K562 (cell line): ENCODE data around the gene PLA2G12B.

Source experiments
- ATF3 ChIP-seq, 2 experiments: fragments of 450-650 bp in 1 of 2; sonication (generic) in 1 of 2; formaldehyde crosslinking in 1 of 2; IDR thresholded peaks in 1 of 2; conservative IDR thresholded peaks in 1 of 2; 2 replicates each; pipeline versions ENCODE4 v1.6.1 to v1.8.1; 2016 to 2023; ENCODE audit warnings: mild to moderate bottlenecking in 2 of 2, moderate library complexity in 2 of 2, inconsistent platforms in 1 of 2, missing genetic modification reagents in 1 of 2
- CBFB ChIP-seq: sonication (generic); formaldehyde crosslinking; IDR thresholded peaks from 2 replicates; pipeline ENCODE4 v1.4.0; 2020; ENCODE audit warnings: mild to moderate bottlenecking, missing genetic modification reagents
- CEBPG ChIP-seq, 3 experiments: fragments of 200-800 bp in 1 of 3; sonication (Bioruptor generic) in 1 of 3; sonication (generic) in 1 of 3; formaldehyde crosslinking in 1 of 3; IDR thresholded peaks in 2 of 3; conservative IDR thresholded peaks in 1 of 3; 2 replicates each; pipeline versions ENCODE4 v1.6.1 to v1.8.0; 2016 to 2022; ENCODE audit warnings: missing compliant biosample characterization in 2 of 3, missing genetic modification characterization in 2 of 3, mild to moderate bottlenecking in 1 of 3, missing genetic modification reagents in 1 of 3
- CTCF ChIP-seq, 3 experiments: IDR thresholded peaks in 2 of 3; conservative IDR thresholded peaks in 1 of 3; 2 replicates each; pipeline ENCODE4 v1.5.1; 2011 to 2012; ENCODE audit warnings: low read length in 3 of 3, mild to moderate bottlenecking in 3 of 3, control low read depth in 2 of 3, improper control_type of control experiment in 1 of 3, inconsistent platforms in 1 of 3, low read depth in 1 of 3, mixed read lengths in 1 of 3, moderate library complexity in 1 of 3; ENCODE audit not compliant: insufficient read depth in 2 of 3
- GABPA ChIP-seq: fragments of 200-800 bp; sonication (Bioruptor generic); conservative IDR thresholded peaks from 2 replicates; pipeline ENCODE4 v1.6.1; 2016; ENCODE audit warnings: low read depth, missing genetic modification characterization, missing compliant biosample characterization
- NFRKB ChIP-seq: fragments of 450-650 bp; IDR thresholded peaks from 2 replicates; pipeline ENCODE4 v1.6.1; 2016; ENCODE audit warnings: low read depth

GRCh38 chr10:72893136-72893798, 61.3 kb downstream of the PLA2G12B start, which contains the start of gene OIT3:
- TF ChIP-seq CTCF (IDR thresholded peaks at IDR 0.05 in 2 of 3, conservative IDR thresholded peaks at IDR 0.05 in 1 of 3; ENCODE audit: insufficient read depth in 2 of 3, low read depth in 1 of 3, low read length in 3 of 3) (no peak), CBFB (no peak), CEBPG (CRISPR knock-in tag; IDR thresholded peaks at IDR 0.05) (no peak), CEBPG (tag; conservative IDR thresholded peaks at IDR 0.05 in 1 of 2, IDR thresholded peaks at IDR 0.05 in 1 of 2) (peak; percentile 19 to 23; a peak in 1 of 4 replicates), ATF3 (IDR thresholded peaks at IDR 0.05) (no peak), ATF3 (CRISPR knock-in tag; conservative IDR thresholded peaks at IDR 0.05) (no peak), GABPA (tag) (no peak), NFRKB (no peak)
